ENCODE results near the gene FBXW8. TPM values are rescaled to one million over a fixed set of nuclear protein-coding genes. Genes with fewer than 3 reads are reported as not detected.

Gene FBXW8
- total RNA-seq (2022) (24.2 and 24.8 TPM in 2 replicates), Bru-seq, nascent RNA (percentile 83 among the genes with signal in this experiment), BruChase-seq, experiment 1, labeled RNA remaining after a 6-hour chase (percentile 73 among the genes with signal in this experiment), BruChase-seq, experiment 2, labeled RNA remaining after a 2-hour chase (percentile 76 among the genes with signal in this experiment)
- long read RNA-seq, full-length matches to known transcripts = 40 of 55 reads
- long read RNA-seq, partial matches to known transcripts = 1 of 55 reads
- long read RNA-seq, other reads (novel, unspliced or antisense) = 14 of 55 reads

- Mint-ChIP-seq H3K27ac (ENCODE audit: low read depth, unreplicated experiment) (peak within 1 kb of the TSS; percentile 40), H3K27me3 (ENCODE audit: insufficient read depth, unreplicated experiment) (no peaks in the 10 kb centered on the region), H3K4me3 (ENCODE audit: unreplicated experiment) (peak within 1 kb of the TSS; percentile 74), H3K36me3 (ENCODE audit: insufficient read depth, unreplicated experiment) (peaks cover 4% of the 10 kb centered on the region), H3K9me3 (ENCODE audit: unreplicated experiment) (no peaks in the 10 kb centered on the region), H3K4me1 (ENCODE audit: insufficient read depth, unreplicated experiment) (peaks cover 1% of the 10 kb centered on the region)
- ChIA-PET POLR2A (interaction anchor here (0.7 to 1.4 kb wide), 8 partner anchors 10 to 231 kb away, joined by 3 to 5 read pairs (median 4); partner anchors contain the start of gene HRK), CTCF (interaction anchor here (0.5 to 1.3 kb wide), 2 partner anchors 9 to 34 kb away, joined by 5 read pairs; no protein-coding TSS in a partner anchor)
- intact Hi-C loops (cut with micrococcal nuclease) = no loop called here
- no TSS peak for BruUV-seq (replicated peaks)
- peak; percentile 62 for DNase-seq (ENCODE audit: unreplicated experiment)
- TF ChIP-seq CTCF (IDR thresholded peaks at IDR 0.05; ENCODE audit: unreplicated experiment) = no peak
Measured at GRCh38 chr12:116910645-116911451, at the start of gene FBXW8. Gene FBXW8, plus strand, starts transcription at chr12:116910950. Its CDS starts 88 bp downstream, at chr12:116911038.

DNA sequence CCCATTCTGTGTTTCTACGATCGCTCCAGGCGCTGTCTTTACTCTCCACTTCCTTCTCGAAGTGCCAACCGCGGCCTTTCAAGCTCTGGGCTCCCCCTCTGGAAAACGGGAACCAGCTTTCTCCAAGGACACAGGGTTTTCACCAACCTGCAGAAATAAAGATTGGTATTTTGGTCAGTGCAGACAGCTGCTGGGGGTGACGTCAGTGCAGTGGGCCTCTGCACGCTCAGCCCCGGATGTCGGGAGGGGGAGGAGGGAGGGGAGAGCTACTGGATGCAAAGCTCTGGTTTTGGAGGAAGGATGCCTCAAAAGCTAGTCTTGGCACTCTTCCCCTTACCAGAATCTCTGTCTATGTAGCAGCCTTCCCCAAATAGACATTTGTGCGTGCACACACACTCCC, 49.4 kb upstream of the FBXW8 start:
- no peaks in the 10 kb centered on the region for H3K36me3 Mint-ChIP-seq (ENCODE audit: insufficient read depth, unreplicated experiment)
- CTCF ChIA-PET = no interaction called here
- intact Hi-C loops (cut with micrococcal nuclease) = no loop called here
- POLR2A ChIA-PET = no interaction called here
- no peaks in the 10 kb centered on the region for H3K27me3 Mint-ChIP-seq (ENCODE audit: insufficient read depth, unreplicated experiment)
- BruUV-seq (replicated peaks) = no TSS peak
- no peaks in the 10 kb centered on the region for H3K9me3 Mint-ChIP-seq (ENCODE audit: unreplicated experiment)
- H3K27ac Mint-ChIP-seq (ENCODE audit: low read depth, unreplicated experiment) = no peak overlapping the region
- DNase-seq (ENCODE audit: unreplicated experiment) = no peak
- no peak overlapping the region for H3K4me3 Mint-ChIP-seq (ENCODE audit: unreplicated experiment)
- TF ChIP-seq CTCF (IDR thresholded peaks at IDR 0.05; ENCODE audit: unreplicated experiment) = no peak
- peaks cover 17% of the 10 kb centered on the region for H3K4me1 Mint-ChIP-seq (ENCODE audit: insufficient read depth, unreplicated experiment)

DNA sequence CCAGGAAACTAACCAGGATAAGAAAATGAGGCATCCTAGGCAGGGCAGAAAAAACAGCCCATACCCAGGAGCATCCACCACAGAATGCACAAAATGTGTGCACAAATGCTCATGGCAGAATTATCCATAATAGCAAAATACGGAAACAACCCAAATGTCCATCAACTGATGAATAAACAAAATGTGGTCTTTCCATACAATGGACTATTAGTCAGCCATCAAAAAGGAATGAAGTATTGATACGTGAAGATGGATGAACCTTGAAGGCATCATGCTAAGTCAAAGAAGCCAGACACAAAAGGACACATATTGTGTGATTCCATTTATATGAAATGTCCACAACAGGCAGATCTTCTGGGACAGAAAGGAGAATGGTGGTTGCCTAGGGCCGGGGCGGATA, 48.6 kb upstream of the FBXW8 start:
- no peak for DNase-seq (ENCODE audit: unreplicated experiment)
- POLR2A ChIA-PET = no interaction called here
- Mint-ChIP-seq H3K27ac (ENCODE audit: low read depth, unreplicated experiment) (no peak overlapping the region), H3K27me3 (ENCODE audit: insufficient read depth, unreplicated experiment) (no peaks in the 10 kb centered on the region), H3K9me3 (ENCODE audit: unreplicated experiment) (no peaks in the 10 kb centered on the region), H3K4me1 (ENCODE audit: insufficient read depth, unreplicated experiment) (peaks cover 16% of the 10 kb centered on the region), H3K36me3 (ENCODE audit: insufficient read depth, unreplicated experiment) (no peaks in the 10 kb centered on the region), H3K4me3 (ENCODE audit: unreplicated experiment) (no peak overlapping the region)
- no TSS peak for BruUV-seq (replicated peaks)
- intact Hi-C loops (cut with micrococcal nuclease) = no loop called here
- CTCF ChIA-PET = no interaction called here
- no peak for TF ChIP-seq CTCF (IDR thresholded peaks at IDR 0.05; ENCODE audit: unreplicated experiment)

DNA sequence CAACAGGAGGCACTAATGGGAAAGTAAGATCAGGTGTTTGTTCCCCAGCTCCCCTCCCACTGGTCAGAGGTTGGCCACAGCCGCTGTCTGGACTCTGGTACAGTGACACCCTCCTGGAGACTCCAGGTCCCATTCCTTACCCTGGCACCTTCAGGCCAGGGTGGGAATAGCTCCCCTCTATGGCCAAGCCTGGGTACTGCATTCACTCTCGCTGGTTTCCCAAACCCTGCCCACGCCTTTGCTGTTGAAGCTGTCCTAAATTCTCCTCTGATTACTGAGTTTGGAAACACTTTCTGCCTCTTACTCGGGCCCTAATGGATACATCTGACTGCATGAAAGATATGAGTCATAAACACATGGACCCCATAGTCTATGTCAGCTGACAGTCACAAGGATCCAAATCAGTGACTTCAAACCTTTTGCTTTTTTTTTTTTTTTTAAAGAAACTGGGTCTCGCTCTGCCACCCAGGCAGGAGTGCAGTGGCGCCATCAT, 47.4 kb upstream of the FBXW8 start:
- CTCF ChIA-PET = interaction anchor here (0.6 to 1.0 kb wide), 4 partner anchors 17 to 313 kb away, joined by 3 to 4 read pairs (median 3); no protein-coding TSS in a partner anchor
- peak; percentile 30 for TF ChIP-seq CTCF (IDR thresholded peaks at IDR 0.05; ENCODE audit: unreplicated experiment)
- intact Hi-C loops (cut with micrococcal nuclease) = no loop called here
- Mint-ChIP-seq H3K27me3 (ENCODE audit: insufficient read depth, unreplicated experiment) (no peaks in the 10 kb centered on the region), H3K4me1 (ENCODE audit: insufficient read depth, unreplicated experiment) (peaks cover 16% of the 10 kb centered on the region), H3K36me3 (ENCODE audit: insufficient read depth, unreplicated experiment) (no peaks in the 10 kb centered on the region), H3K4me3 (ENCODE audit: unreplicated experiment) (no peak overlapping the region), H3K9me3 (ENCODE audit: unreplicated experiment) (no peaks in the 10 kb centered on the region), H3K27ac (ENCODE audit: low read depth, unreplicated experiment) (no peak overlapping the region)
- no TSS peak for BruUV-seq (replicated peaks)
- DNase-seq (ENCODE audit: unreplicated experiment) = no peak
- POLR2A ChIA-PET = interaction anchor here (0.6 kb wide), 1 partner anchor 48 kb away, joined by 3 read pairs; no protein-coding TSS in a partner anchor

All from MCF 10A (cell line).